SK-N-SH treated with all-trans-retinoic acid at 6 μM for 48 hours (cell line): ENCODE measurements around the gene KRR1.

ENCODE experiments used
- ATAC-seq: fragments of 200-7000 bp; cut with Tn5 transposase; 3 replicates; pipeline ENCODE4 v1.9.1; 2020; ENCODE audit warnings: mild to moderate bottlenecking, moderate library complexity
- ARNTL ChIP-seq: fragments of 450-650 bp; formaldehyde crosslinking; IDR thresholded peaks from 2 replicates; pipeline ENCODE4 v1.5.0; 2020; ENCODE audit warnings: low read depth, mild to moderate bottlenecking, moderate library complexity, borderline replicate concordance
- BACH2 ChIP-seq: fragments of 250-450 bp; sonication (Bioruptor Pico); IDR thresholded peaks from 2 replicates; pipeline ENCODE4 v1.9.0; 2021; ENCODE audit warnings: mild to moderate bottlenecking, borderline replicate concordance
- CREB5 ChIP-seq: fragments of 250-450 bp; sonication (Bioruptor Pico); IDR thresholded peaks from 2 replicates; pipeline ENCODE4 v1.5.1; 2020; ENCODE audit warnings: low read depth, mild to moderate bottlenecking, moderate library complexity
- CSDC2 ChIP-seq: fragments of 250-450 bp; sonication (Bioruptor Pico); IDR thresholded peaks from 2 replicates; pipeline ENCODE4 v1.5.0; 2020; ENCODE audit warnings: mild to moderate bottlenecking, moderate library complexity
- CSRNP3 ChIP-seq: fragments of 250-450 bp; sonication (Bioruptor Pico); IDR thresholded peaks from 2 replicates; pipeline ENCODE4 v1.5.1; 2021; ENCODE audit warnings: mild to moderate bottlenecking, moderate library complexity
- GLIS3 ChIP-seq: fragments of 250-450 bp; sonication (Bioruptor Pico); IDR thresholded peaks from 2 replicates; pipeline ENCODE4 v1.5.0; 2020; ENCODE audit warnings: mild to moderate bottlenecking, moderate library complexity
- OSR1 ChIP-seq: fragments of 250-450 bp; sonication (Bioruptor Pico); IDR thresholded peaks from 2 replicates; pipeline ENCODE4 v1.8.0; 2022; ENCODE audit warnings: moderate library complexity, mild to moderate bottlenecking, inconsistent platforms
- PPARA ChIP-seq: fragments of 250-450 bp; sonication (Bioruptor Pico); IDR thresholded peaks from 2 replicates; pipeline ENCODE4 v1.5.0; 2020; ENCODE audit warnings: mild to moderate bottlenecking, borderline replicate concordance
- RARB ChIP-seq: fragments of 250-450 bp; sonication (Bioruptor Pico); IDR thresholded peaks from 2 replicates; pipeline ENCODE4 v1.8.0; 2021; ENCODE audit warnings: mild to moderate bottlenecking, moderate library complexity
- SNAI2 ChIP-seq: fragments of 250-450 bp; sonication (Bioruptor Pico); IDR thresholded peaks from 2 replicates; pipeline ENCODE4 v1.5.0; 2020; ENCODE audit warnings: mild to moderate bottlenecking, moderate library complexity
- TCF4 ChIP-seq: fragments of 250-450 bp; sonication (Bioruptor Pico); IDR thresholded peaks from 2 replicates; pipeline ENCODE4 v1.8.0; 2021; ENCODE audit warnings: mild to moderate bottlenecking, moderate library complexity, borderline replicate concordance
- TOX ChIP-seq: fragments of 250-450 bp; sonication (Bioruptor Pico); IDR thresholded peaks from 2 replicates; pipeline ENCODE4 v1.8.0; 2021; ENCODE audit warnings: mild to moderate bottlenecking, moderate library complexity, borderline replicate concordance
- TSHZ2 ChIP-seq: fragments of 250-450 bp; sonication (Bioruptor Pico); IDR thresholded peaks from 2 replicates; pipeline ENCODE4 v1.5.0; 2020; ENCODE audit warnings: mild to moderate bottlenecking, moderate library complexity
- ZC3H10 ChIP-seq: fragments of 250-450 bp; sonication (Bioruptor Pico); IDR thresholded peaks from 2 replicates; pipeline ENCODE4 v1.5.1; 2021; ENCODE audit warnings: mild to moderate bottlenecking, moderate library complexity
- ZFP3 ChIP-seq: fragments of 250-450 bp; sonication (Bioruptor Pico); IDR thresholded peaks from 2 replicates; pipeline ENCODE4 v1.5.0; 2020; ENCODE audit warnings: mild to moderate bottlenecking, moderate library complexity
- ZFP30 ChIP-seq: fragments of 450-650 bp; formaldehyde crosslinking; IDR thresholded peaks from 2 replicates; pipeline ENCODE4 v1.5.0; 2022; ENCODE audit warnings: mild to moderate bottlenecking, moderate library complexity
- ZNF565 ChIP-seq: fragments of 450-650 bp; formaldehyde crosslinking; conservative IDR thresholded peaks from 2 replicates; pipeline ENCODE4 v1.5.0; 2020; ENCODE audit warnings: low read depth, mild to moderate bottlenecking, moderate library complexity
- ZNF70 ChIP-seq: fragments of 450-650 bp; formaldehyde crosslinking; IDR thresholded peaks from 2 replicates; pipeline ENCODE4 v1.5.0; 2020; ENCODE audit warnings: mild to moderate bottlenecking, moderate library complexity
- ZNF8 ChIP-seq: fragments of 450-650 bp; formaldehyde crosslinking; IDR thresholded peaks from 2 replicates; pipeline ENCODE4 v1.5.0; 2020; ENCODE audit warnings: mild to moderate bottlenecking, moderate library complexity
- TF ChIP-seq, protein P1 (sequence below): fragments of 250-450 bp; sonication (Bioruptor Pico); IDR thresholded peaks from 2 replicates; pipeline ENCODE4 v1.8.0; 2020; ENCODE audit warnings: mild to moderate bottlenecking, moderate library complexity, borderline replicate concordance

Gene KRR1

DNA sequence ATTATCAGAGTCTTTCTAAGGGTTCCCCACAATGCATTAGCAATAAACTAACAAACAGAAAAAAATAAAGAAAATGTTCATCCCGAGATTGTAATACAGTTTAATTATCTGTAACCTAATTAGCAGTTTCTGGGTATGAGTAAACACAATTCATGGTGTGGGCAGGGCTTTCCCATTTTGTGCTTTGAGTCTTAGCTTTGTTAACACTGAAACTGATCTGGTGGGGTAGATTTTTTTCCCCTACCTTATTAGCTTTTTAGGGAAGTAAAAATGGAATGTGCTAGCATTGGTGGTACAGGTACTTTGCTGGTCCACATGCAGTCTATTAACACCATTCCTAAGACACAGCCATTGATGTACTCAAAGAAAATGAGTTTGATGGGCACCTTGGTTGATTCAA is 18.4 kb upstream of the KRR1 start:
- no peak for TF ChIP-seq OSR1 (CRISPR knock-in tag)
- no peak for TF ChIP-seq TSHZ2 (CRISPR knock-in tag)
- no peak for TF ChIP-seq CREB5 (CRISPR knock-in tag)
- TF ChIP-seq GLIS3 (CRISPR knock-in tag), result no peak
- no peak for TF ChIP-seq TCF4 (CRISPR knock-in tag)
- TF ChIP-seq, all 23 proteins: peak for 0
- no peak for ATAC-seq

GRCh38 chr12:75529316-75529715 is 17.9 kb upstream of the KRR1 start:
- TF ChIP-seq TCF4 (CRISPR knock-in tag) (no peak), CSRNP3 (CRISPR knock-in tag) (no peak), SNAI2 (no peak), GLIS3 (CRISPR knock-in tag) (no peak), PPARA (no peak)
- ATAC-seq, result no peak

DNA sequence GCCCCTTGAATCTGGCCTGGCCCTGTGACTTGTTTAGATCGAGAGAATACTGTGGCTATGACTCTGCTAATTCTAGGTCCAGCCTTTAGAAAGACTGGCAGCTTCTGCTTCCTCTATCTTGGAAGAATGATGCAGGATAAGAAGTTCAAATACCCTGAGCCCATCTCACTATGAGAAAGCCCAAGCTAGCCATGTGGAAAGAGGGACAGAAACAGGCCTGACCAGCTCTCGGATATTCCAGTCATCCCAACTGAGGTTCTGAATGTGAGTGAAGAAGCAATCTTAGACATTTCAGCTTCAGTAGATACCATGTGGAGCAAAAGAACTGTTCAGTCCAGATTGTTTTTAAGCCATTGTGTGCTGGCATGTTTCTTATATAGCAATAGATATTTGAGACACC is 17.3 kb upstream of the KRR1 start:
- no peak for ATAC-seq
- no peak for TF ChIP-seq GLIS3 (CRISPR knock-in tag)
- no peak for TF ChIP-seq ZNF565 (CRISPR knock-in tag)
- TF ChIP-seq ZFP3 (CRISPR knock-in tag), result no peak
- TF ChIP-seq, all 23 proteins: peak for 0

GRCh38 chr12:75528272-75528671 is 16.9 kb upstream of the KRR1 start:
- no peak for TF ChIP-seq ZFP30 (CRISPR knock-in tag)
- TF ChIP-seq CREB5 (CRISPR knock-in tag), result no peak
- TF ChIP-seq OSR1 (CRISPR knock-in tag), result no peak
- no peak for TF ChIP-seq TCF4 (CRISPR knock-in tag)
- no peak for TF ChIP-seq ARNTL (CRISPR knock-in tag)
- no peak for TF ChIP-seq GLIS3 (CRISPR knock-in tag)
- no peak for TF ChIP-seq TOX (CRISPR knock-in tag)
- TF ChIP-seq CSDC2 (CRISPR knock-in tag), result no peak
- TF ChIP-seq BACH2 (CRISPR knock-in tag), result no peak
- no peak for TF ChIP-seq RARB (CRISPR knock-in tag)
- TF ChIP-seq SNAI2, result no peak
- TF ChIP-seq ZC3H10 (CRISPR knock-in tag), result no peak
- no peak for TF ChIP-seq ZNF565 (CRISPR knock-in tag)
- no peak for TF ChIP-seq CSRNP3 (CRISPR knock-in tag)
- TF ChIP-seq, protein P1, sequence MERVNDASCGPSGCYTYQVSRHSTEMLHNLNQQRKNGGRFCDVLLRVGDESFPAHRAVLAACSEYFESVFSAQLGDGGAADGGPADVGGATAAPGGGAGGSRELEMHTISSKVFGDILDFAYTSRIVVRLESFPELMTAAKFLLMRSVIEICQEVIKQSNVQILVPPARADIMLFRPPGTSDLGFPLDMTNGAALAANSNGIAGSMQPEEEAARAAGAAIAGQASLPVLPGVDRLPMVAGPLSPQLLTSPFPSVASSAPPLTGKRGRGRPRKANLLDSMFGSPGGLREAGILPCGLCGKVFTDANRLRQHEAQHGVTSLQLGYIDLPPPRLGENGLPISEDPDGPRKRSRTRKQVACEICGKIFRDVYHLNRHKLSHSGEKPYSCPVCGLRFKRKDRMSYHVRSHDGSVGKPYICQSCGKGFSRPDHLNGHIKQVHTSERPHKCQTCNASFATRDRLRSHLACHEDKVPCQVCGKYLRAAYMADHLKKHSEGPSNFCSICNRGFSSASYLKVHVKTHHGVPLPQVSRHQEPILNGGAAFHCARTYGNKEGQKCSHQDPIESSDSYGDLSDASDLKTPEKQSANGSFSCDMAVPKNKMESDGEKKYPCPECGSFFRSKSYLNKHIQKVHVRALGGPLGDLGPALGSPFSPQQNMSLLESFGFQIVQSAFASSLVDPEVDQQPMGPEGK (CRISPR knock-in tag), result no peak
- no peak for TF ChIP-seq ZFP3 (CRISPR knock-in tag)
- no peak for TF ChIP-seq ZNF70 (CRISPR knock-in tag)
- no peak for TF ChIP-seq TSHZ2 (CRISPR knock-in tag)
- no peak for TF ChIP-seq PPARA
- no peak for TF ChIP-seq ZNF8 (CRISPR knock-in tag)
- no peak for ATAC-seq
